Ammon's horn (tissue), 1 donor: ENCODE data around the gene POU6F2.
"Not testable (repeated sequence)": the region's sequence is repeated elsewhere in the genome, so short reads cannot be mapped to it uniquely, and the experiment has no call there.

Experiments
- DNase-seq: peaks from one replicate; pipeline ENCODE4 v3.0.0-alpha.2; 2016; ENCODE audit warnings: low spot score

Gene POU6F2

GRCh38 chr7:39355664-39356063, 378.0 kb downstream of the POU6F2 start:
- DNase-seq = no peak

DNA sequence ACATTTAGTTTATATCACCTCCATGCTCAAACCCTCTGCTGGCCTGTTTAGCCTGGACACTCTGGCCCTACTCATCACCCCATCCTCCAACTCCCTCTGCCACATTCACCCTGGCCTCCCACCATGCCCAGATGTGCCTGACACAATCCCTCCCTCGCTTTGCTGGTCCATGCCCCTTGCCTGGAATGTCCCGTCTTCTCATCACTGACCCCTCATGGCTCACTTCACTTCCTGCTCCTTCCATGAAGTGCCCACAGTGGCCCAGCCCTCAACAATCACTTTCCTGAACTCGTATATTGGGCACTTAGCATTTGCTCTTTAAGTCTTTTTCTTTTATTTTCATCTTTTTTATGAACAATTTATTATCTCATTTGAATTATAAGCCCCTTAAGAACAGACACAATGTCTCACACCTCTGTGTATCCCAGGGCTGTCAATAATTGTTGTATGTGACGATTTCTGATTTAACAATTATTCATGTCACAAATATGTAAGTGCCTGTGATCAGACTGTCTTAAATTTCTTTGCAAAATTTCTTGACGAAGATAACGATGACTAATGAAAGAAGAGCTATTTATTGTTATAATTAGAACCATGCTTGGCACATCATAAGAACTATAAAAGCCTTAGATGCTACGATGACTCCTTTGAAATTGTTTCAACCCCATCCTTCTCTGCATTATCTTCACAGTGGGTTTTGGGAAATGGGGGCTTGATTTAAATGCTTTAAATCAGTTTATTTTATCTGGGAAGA, 378.6 kb downstream of the POU6F2 start:
- no peak for DNase-seq

GRCh38 chr7:39357648-39358047, 379.9 kb downstream of the POU6F2 start:
- DNase-seq = no peak

DNA sequence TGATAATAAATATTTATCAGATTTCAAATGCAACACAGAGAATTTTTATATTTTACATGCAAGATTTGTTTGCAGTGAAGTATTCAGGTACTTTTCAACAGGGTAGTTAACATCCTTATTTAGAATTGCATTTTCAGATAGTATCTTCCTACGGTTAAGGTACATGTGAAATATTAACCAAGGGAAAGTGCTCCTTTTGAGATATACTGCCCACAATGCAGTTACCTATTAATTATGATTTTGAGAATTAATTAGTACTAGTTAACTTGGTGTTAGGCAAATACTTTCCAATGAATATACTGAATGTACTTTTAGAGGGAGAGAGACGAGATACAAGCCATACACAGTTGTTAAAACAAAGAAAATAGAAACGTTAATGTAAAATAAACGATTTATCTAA, 382.3 kb downstream of the POU6F2 start:
- DNase-seq = no peak

DNA sequence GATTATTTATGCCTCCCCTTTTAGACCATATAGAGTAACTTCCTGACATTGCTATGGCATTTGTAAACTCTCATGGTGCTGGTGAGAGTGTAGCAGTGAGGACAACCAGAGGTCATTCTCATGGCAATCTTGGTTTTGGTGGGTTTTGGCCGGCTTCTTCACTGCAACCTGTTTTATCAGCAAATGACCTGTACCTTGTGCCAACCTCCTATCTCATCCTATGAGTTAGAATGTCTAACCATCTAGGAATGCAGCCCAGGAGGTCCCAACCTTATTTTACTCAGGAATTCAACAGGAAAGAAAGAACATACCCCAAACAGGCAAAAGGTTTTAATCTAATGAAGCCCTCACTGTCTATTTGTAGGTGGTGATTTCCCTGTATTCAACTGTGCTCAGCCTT, 383.1 kb downstream of the POU6F2 start:
- no peak for DNase-seq

DNA sequence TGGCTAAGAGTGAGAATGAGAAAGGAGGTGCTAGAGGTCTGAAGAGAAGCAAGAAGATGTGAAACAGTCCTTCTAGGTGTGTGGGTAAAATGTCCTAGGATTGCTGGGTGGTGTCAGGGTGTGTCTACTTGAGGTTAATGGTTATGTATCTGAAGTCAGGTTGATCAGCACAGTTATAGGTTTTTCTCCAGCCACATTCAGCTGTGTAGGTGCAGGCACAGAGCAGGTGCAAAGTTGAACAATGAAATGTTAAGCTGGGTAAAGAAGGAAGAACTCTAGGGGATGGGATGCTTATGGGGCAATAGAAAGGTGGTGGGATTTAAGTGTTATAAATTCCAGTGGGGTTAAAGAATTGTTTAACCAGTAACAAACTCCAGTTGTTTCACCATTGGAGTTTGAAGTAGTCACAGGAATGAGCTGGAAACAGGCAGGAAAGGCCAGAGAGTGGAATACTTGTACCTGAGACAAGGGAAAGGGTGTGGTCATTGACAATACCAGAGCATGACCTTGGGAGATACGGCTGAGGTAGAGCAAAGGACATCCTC, 388.1 kb downstream of the POU6F2 start:
- no peak for DNase-seq

DNA sequence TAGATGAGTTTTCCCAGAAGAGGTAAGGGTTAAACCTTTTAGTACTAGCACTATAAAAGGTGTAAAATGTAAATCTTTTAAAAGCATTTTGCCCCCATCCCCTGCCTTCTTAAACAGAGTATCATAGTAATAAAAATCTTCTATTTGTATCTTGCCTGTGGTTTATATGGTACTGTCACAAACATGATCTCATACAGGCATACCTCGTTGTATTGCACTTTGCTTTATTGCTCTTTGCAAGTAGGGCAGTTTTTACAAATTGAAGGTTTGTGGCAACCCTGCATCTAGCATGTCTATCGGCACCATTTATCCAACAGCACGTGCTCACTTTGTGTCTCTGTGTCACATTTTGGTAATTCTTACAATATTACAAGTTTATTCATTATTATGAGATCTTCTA, 389.7 kb downstream of the POU6F2 start:
- DNase-seq = no peak

DNA sequence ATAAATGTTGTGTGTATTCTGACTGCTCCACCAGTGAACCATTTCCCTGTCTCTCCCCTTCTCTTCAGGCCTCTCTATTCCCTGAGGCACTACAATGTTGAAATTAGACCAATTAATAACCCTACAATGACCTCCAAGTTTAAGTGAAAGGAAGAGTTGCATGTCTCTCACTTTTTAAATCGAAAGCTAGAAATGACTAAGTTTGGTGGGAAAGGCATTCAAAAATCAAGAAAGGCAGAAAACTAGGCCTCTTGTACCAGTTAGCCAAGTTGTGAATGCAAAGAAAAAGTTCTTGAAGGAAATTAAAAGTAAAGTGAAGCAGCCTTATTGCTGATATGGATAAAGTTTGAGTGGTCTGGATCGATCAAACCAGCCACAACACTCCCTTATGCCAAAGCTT, 390.2 kb downstream of the POU6F2 start:
- DNase-seq = no peak

- DNase-seq = no peak
Observed at GRCh38 chr7:39372383-39372782, 394.7 kb downstream of the POU6F2 start.

- no peak for DNase-seq
Observed at GRCh38 chr7:39374436-39375040, 396.8 kb downstream of the POU6F2 start.

- no peak for DNase-seq
Observed at GRCh38 chr7:39375047-39375873, 397.6 kb downstream of the POU6F2 start.

DNA sequence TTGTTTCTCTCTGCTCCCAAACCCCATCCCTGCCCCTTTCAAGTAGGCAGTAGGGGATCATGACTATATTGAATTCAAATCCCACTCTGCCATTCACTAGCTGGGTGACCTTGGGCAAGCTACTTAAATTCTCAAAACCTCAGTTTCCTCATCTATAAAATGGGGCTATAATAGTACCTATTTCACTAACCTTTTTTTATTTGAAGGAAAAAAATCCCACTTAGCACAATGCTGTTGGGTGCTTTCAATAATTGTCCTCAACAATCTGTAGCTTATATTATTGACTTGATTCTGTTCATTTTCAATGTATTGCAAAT, 398.1 kb downstream of the POU6F2 start:
- DNase-seq = no peak

- DNase-seq = not testable (repeated sequence)
Observed at GRCh38 chr7:39376881-39377280, 399.2 kb downstream of the POU6F2 start.

- no peak for DNase-seq
Observed at GRCh38 chr7:39379416-39379815, 401.7 kb downstream of the POU6F2 start.

DNA sequence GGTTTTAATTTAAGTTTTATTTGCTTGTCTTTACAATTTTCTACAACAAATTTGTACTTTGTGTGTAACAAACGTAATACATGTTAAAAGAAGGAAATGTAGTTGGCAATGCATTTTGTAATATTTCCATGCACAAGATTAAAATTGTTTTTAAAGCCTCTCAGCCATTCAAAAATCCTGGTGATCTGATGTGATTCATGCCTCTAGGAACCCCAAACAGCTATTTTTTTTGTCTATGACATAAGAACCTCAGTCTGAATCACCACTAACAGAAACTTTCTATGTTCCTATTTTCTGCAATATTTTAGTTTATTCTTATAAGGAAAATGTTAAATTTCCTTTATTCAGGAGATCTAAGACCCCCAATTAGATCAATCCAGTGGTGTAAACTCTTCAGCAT, 405.4 kb downstream of the POU6F2 start:
- DNase-seq = no peak

DNA sequence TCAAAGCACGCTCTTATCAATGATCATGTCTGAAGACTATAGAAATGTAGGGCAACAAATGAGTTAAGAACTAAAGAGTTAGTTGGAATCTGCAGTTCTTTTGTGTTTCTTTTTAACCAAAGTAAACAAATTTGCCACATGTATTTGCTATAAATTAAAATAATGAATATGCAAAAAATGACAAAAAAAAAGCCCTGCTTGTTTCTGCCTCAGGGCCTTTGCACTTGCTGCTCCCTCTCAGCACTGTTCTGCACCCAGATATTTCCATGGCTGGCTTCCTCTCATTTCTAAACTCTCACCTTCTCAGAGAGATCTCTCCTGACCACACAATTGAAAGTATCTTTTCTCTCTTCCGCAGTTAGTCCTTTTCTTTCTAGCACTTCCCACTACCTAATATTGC, 406.7 kb downstream of the POU6F2 start:
- no peak for DNase-seq

DNA sequence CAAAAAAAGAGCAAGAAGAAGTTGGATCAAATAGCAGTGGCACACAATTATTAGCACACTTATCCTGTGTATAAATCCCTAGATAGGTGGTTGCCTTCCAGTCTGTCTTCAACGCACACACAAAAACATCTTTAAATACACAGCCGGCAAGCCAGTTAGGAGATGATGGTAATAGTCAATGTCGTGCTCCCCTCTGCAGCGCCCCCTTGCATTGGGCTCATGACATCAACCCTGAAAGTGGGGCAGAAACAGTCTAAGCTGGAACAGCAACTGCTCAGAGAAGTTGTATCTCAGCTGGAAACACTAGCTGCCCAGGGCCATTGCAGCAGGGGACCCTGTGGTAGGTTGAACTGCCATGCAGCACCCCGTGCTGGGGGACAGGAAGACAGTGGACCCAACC, 409.0 kb downstream of the POU6F2 start:
- DNase-seq = no peak

DNA sequence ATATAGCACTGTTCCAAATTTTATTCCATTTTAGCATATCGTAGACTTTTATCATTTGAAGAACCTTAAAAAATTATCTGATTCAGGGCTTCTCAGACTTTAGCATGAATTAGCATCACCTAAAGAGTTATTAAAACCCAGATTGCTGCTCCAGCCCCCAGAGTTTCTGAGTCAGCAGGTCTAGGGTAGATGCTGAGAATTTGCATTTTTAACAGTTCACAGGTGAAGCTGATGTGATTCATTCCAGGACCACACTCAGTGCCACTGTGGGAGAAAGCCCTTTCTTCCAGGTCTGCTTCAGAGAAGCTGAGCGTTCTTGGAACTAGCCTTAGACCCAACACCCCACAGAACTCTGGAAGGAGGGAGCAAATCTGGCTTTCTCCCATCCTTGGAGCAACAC, 414.4 kb downstream of the POU6F2 start:
- DNase-seq = no peak

DNA sequence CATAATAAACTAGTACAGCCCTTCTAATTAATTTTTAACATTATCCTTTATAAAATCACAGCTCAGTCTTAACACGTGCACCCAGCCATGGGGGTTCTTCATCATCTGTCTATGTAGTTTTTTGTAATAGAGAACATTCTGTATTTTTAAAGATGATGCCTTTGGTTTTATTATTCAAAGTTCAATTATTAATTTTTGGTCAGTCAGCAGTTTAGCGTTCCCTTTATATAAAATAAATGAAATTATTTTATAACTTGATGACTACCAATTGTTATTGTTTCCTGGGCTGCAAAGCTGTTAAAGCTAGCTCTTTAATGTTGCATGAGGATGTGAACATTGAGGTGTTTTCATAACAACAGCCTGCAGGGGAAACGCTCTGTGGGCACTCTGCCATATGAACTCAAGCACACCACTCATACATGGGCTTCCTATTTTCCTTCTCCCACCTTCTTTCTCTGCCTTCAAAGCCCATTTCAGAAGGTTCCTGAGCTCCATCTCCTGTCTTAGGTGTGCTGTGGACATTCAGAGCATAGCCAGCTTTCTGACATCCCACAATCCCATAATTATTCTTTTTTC, 416.5 kb downstream of the POU6F2 start:
- no peak for DNase-seq

GRCh38 chr7:39399458-39399857, 421.7 kb downstream of the POU6F2 start:
- DNase-seq = no peak

DNA sequence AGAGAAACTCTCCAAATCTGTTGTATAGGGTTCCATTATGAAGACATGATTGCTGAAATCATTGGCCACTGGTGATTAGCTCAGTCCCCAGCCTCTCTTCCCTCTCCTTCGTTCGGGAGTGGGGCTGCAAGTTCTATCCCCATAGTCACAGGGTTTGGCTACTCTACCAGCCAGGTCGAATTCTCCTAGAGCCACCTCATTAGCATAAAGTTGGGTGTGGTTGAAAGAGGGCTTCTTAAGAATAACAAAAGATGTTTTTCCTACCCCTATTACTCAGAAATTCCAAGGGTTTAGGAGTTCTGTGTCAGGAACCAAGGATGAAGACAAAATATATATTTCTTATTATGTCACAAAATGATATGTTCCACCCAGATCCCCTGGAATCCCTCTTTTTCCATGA, 422.3 kb downstream of the POU6F2 start:
- DNase-seq = no peak

- DNase-seq = no peak
Observed at GRCh38 chr7:39400836-39401235, 423.1 kb downstream of the POU6F2 start.

DNA sequence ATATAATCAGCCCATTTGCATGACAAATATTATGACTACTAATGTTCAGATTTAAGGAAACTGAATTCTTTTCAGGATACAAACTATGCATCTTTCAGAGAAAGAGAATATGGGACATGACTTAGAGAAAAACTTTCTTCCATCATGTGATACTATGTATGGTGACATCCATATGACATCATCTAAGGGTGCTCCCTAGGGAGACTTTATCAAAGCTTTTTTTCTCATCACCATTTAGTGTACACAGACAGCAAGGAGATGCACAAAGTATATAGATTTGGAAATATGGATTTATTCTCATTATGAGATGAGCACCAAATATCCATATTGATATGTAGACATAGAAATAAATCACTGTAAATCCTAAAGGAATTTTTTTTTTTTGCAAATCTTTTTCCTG, 424.3 kb downstream of the POU6F2 start:
- no peak for DNase-seq
